ENCODE data around the gene ZNF697. TPM values are rescaled to one million over a fixed set of nuclear protein-coding genes. Genes with fewer than 3 reads are reported as not detected.

ZNF697 gene
- total and polyA plus RNA-seq, 4 donors, result 2.3 to 22.2 (median 5.0) TPM

GRCh38 chr1:119679223-119679622 lies 31.2 kb upstream of the ZNF697 start:
- Histone ChIP-seq H3K36me3 (ENCODE audit: control insufficient read depth in 4 of 4, insufficient read depth in 4 of 4, low read length in 4 of 4) (no peaks in the 10 kb centered on the region), H3K4me1 (ENCODE audit: control insufficient read depth in 5 of 5, insufficient read depth in 5 of 5, low read length in 5 of 5) (peaks cover 0 to 15% (median 2%) of the 10 kb centered on the region in 5 donors), H3K4me3 (no peak overlapping the region), H3K9me3 (ENCODE audit: control insufficient read depth in 4 of 4, insufficient read depth in 3 of 4, low read length in 3 of 4) (no peaks in the 10 kb centered on the region), H3K9ac (ENCODE audit: insufficient read depth in 1 of 2, low read length in 2 of 2) (no peak overlapping the region), H3K27ac (ENCODE audit: low read depth in 1 of 2, low read length in 1 of 2) (no peak overlapping the region), H3K27me3 (ENCODE audit: control insufficient read depth in 3 of 3, insufficient read depth in 3 of 3, low read length in 2 of 3) (no peaks in the 10 kb centered on the region)
- WGBS, 2 donors, result 89 to 100% methylated on average over 1 of the region's 1 CpG
- no peak for TF ChIP-seq CTCF (IDR thresholded peaks at IDR 0.05; ENCODE audit: control extremely low read depth, extremely low read depth)
- no peak for ATAC-seq (ENCODE audit: insufficient read depth, low FRiP score)
- no peak for DNase-seq

- Histone ChIP-seq H3K9ac (ENCODE audit: insufficient read depth in 1 of 2, low read length in 2 of 2) (no peak overlapping the region), H3K4me1 (ENCODE audit: control insufficient read depth in 5 of 5, insufficient read depth in 5 of 5, low read length in 5 of 5) (peaks cover 0 to 20% (median 4%) of the 10 kb centered on the region in 5 donors), H3K4me3 (no peak overlapping the region), H3K9me3 (ENCODE audit: control insufficient read depth in 4 of 4, insufficient read depth in 3 of 4, low read length in 3 of 4) (no peaks in the 10 kb centered on the region), H3K27me3 (ENCODE audit: control insufficient read depth in 3 of 3, insufficient read depth in 3 of 3, low read length in 2 of 3) (no peaks in the 10 kb centered on the region), H3K36me3 (ENCODE audit: control insufficient read depth in 4 of 4, insufficient read depth in 4 of 4, low read length in 4 of 4) (no peaks in the 10 kb centered on the region), H3K27ac (ENCODE audit: low read depth in 1 of 2, low read length in 1 of 2) (peak overlapping the region in 1 of 2 donors; percentile 45)
- WGBS, 2 donors, result 75 to 79% methylated on average over 8 of the region's 8 CpGs
- DNase-seq (peak; percentile 59 to 93 (median 87)), ATAC-seq (ENCODE audit: insufficient read depth, low FRiP score) (peak; percentile 8)
- TF ChIP-seq CTCF (IDR thresholded peaks at IDR 0.05; ENCODE audit: control extremely low read depth, extremely low read depth), result no peak
These were observed 28.6 kb upstream of the ZNF697 start for GRCh38 chr1:119676571-119677206.

GRCh38 chr1:119675349-119676345 lies 27.6 kb upstream of the ZNF697 start:
- H3K4me1 ChIP-seq (ENCODE audit: control insufficient read depth in 5 of 5, insufficient read depth in 5 of 5, low read length in 5 of 5), result peaks cover 0 to 20% (median 4%) of the 10 kb centered on the region in 5 donors
- peak overlapping the region in 1 of 2 donors; percentile 56 for H3K27ac ChIP-seq (ENCODE audit: low read depth in 1 of 2, low read length in 1 of 2)
- peak; percentile 63 for TF ChIP-seq CTCF (IDR thresholded peaks at IDR 0.05; ENCODE audit: control extremely low read depth, extremely low read depth)
- no peaks in the 10 kb centered on the region for H3K9me3 ChIP-seq (ENCODE audit: control insufficient read depth in 4 of 4, insufficient read depth in 3 of 4, low read length in 3 of 4)
- DNase-seq, result peak; percentile 88 to 96 (median 95)
- H3K4me3 ChIP-seq, result no peak overlapping the region
- peak overlapping the region in 1 of 2 donors; percentile 66 for H3K9ac ChIP-seq (ENCODE audit: insufficient read depth in 1 of 2, low read length in 2 of 2)
- no peaks in the 10 kb centered on the region for H3K27me3 ChIP-seq (ENCODE audit: control insufficient read depth in 3 of 3, insufficient read depth in 3 of 3, low read length in 2 of 3)
- no peaks in the 10 kb centered on the region for H3K36me3 ChIP-seq (ENCODE audit: control insufficient read depth in 4 of 4, insufficient read depth in 4 of 4, low read length in 4 of 4)
- ATAC-seq (ENCODE audit: insufficient read depth, low FRiP score), result peak; percentile 73
- 11 to 16% methylated on average over 16 of the region's 16 CpGs for WGBS, 2 donors

Data from lung (tissue), 12 donors.